PFSK-1 (cell line): Measurements from ENCODE around the gene KIAA0753.

ENCODE experiments used
- FOXP2 ChIP-seq: optimal IDR thresholded peaks from 2 replicates; pipeline ENCODE3; 2011; ENCODE audit warnings: borderline replicate concordance, control low read depth, inconsistent platforms; ENCODE audit not compliant: insufficient read depth; ENCODE audit errors: extremely low read length, extremely low read depth
- POLR2AphosphoS5 ChIP-seq: IDR thresholded peaks from 2 replicates; pipeline ENCODE4 v1.6.1; 2012; ENCODE audit warnings: low read depth, mild to moderate bottlenecking, control low read depth, low read length, moderate library complexity
- SIN3A ChIP-seq: IDR thresholded peaks from 2 replicates; pipeline ENCODE4 v1.6.1; 2012; ENCODE audit warnings: mild to moderate bottlenecking, low read length, moderate library complexity, borderline replicate concordance; ENCODE audit not compliant: insufficient read depth
- TAF1 ChIP-seq: IDR thresholded peaks from 2 replicates; pipeline ENCODE4 v1.6.1; 2012; ENCODE audit warnings: low read length, control low read depth, borderline replicate concordance; ENCODE audit not compliant: insufficient read depth
- TF ChIP-seq, protein P1 (sequence below), 2 experiments: IDR thresholded peaks; 2 replicates each; pipeline versions ENCODE4 v1.6.1 to v1.8.0; 2011 to 2012; ENCODE audit warnings: low read depth in 2 of 2, low read length in 2 of 2, control low read depth in 1 of 2, inconsistent platforms in 1 of 2, mild to moderate bottlenecking in 1 of 2, moderate library complexity in 1 of 2; ENCODE audit not compliant: insufficient read depth in 1 of 2

The KIAA0753 gene

DNA sequence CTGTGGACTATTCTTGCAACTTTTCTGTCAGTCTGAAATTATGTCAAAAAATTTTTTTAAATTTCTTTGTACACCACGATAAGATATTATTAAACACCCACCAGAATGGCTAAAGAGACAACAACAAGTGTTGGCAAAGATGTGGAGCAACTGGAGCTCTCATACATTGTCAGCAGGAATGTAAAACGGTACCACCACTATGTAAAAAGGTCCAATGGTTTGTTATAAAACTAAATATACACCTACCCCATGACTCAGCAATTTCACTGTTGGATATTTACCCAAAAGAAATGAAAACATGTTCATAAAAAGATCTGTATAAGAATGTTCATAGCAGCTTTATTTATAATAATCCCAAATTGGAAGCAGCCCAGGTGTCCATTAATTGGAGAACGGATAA, 7.2 kb downstream of the KIAA0753 start:
- TF ChIP-seq SIN3A (no peak), POLR2AphosphoS5 (no peak), FOXP2 (no peak), TAF1 (no peak)
- TF ChIP-seq, protein P1, sequence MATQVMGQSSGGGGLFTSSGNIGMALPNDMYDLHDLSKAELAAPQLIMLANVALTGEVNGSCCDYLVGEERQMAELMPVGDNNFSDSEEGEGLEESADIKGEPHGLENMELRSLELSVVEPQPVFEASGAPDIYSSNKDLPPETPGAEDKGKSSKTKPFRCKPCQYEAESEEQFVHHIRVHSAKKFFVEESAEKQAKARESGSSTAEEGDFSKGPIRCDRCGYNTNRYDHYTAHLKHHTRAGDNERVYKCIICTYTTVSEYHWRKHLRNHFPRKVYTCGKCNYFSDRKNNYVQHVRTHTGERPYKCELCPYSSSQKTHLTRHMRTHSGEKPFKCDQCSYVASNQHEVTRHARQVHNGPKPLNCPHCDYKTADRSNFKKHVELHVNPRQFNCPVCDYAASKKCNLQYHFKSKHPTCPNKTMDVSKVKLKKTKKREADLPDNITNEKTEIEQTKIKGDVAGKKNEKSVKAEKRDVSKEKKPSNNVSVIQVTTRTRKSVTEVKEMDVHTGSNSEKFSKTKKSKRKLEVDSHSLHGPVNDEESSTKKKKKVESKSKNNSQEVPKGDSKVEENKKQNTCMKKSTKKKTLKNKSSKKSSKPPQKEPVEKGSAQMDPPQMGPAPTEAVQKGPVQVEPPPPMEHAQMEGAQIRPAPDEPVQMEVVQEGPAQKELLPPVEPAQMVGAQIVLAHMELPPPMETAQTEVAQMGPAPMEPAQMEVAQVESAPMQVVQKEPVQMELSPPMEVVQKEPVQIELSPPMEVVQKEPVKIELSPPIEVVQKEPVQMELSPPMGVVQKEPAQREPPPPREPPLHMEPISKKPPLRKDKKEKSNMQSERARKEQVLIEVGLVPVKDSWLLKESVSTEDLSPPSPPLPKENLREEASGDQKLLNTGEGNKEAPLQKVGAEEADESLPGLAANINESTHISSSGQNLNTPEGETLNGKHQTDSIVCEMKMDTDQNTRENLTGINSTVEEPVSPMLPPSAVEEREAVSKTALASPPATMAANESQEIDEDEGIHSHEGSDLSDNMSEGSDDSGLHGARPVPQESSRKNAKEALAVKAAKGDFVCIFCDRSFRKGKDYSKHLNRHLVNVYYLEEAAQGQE (IDR thresholded peaks at IDR 0.05; ENCODE audit: insufficient read depth in 1 of 2, low read depth in 2 of 2, low read length in 2 of 2), result no peak

DNA sequence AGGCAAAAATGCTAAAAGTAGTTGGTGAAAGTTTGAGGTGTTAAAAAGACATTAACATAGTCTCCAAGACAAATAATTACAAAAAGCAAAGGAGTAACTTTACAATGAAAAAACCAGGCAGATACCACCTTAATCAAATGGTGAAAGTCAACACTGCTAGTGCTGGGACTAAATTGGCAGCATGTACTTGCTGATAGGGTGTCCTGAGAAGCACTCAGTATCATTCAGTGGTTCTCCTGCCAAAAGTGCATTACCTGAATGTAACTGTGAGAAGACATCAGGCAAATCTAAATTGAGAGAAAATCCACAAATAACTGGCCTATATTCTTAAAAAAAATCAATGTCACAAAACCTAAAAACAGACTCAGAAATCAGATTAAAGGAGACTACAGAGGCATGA, 8.0 kb downstream of the KIAA0753 start:
- no peak for TF ChIP-seq POLR2AphosphoS5
- no peak for TF ChIP-seq TAF1
- no peak for TF ChIP-seq FOXP2
- TF ChIP-seq, protein P1 (IDR thresholded peaks at IDR 0.05; ENCODE audit: insufficient read depth in 1 of 2, low read depth in 2 of 2, low read length in 2 of 2), result no peak
- TF ChIP-seq SIN3A, result no peak

DNA sequence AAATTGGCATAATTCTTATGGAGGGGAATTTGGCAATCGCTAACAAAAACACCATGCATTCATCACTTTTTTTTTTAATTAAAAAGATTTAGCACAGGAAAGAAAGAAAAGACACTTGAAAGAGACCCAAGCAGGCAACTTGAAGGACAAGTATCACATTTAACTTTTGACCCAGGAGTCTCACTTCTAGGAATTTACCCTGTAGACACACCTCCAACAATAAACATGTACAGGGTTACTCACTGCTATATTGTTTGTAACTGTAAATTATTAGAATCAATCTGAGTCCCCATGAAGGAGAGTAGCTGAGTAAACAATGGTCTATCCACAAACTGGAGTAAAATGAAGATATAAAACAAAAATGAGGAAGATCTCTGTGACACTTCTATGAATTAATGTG, 10.1 kb downstream of the KIAA0753 start:
- no peak for TF ChIP-seq TAF1
- TF ChIP-seq, protein P1 (IDR thresholded peaks at IDR 0.05; ENCODE audit: insufficient read depth in 1 of 2, low read depth in 2 of 2, low read length in 2 of 2), result no peak
- TF ChIP-seq SIN3A, result no peak
- no peak for TF ChIP-seq FOXP2
- TF ChIP-seq POLR2AphosphoS5, result no peak

DNA sequence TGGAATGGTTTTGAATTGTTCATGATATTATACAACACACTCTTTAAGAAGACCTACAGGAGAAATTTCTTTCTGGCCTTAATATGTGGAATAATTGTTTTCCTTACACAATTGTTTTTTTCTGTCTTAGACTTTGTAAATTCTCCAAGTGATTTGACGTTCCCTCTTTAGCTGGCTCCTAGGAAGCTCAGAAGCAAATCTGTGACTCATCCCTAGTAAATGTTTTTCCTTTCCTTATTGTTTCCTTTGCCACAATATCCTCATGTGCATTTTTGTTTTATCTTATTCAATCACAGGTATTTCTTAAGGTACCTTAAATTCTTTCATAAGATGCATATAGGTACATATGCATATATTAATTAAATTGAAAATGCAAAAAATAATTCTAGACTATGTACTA, 13.5 kb downstream of the KIAA0753 start:
- TF ChIP-seq SIN3A, result no peak
- TF ChIP-seq FOXP2, result no peak
- TF ChIP-seq, protein P1 (IDR thresholded peaks at IDR 0.05; ENCODE audit: insufficient read depth in 1 of 2, low read depth in 2 of 2, low read length in 2 of 2), result no peak
- TF ChIP-seq TAF1, result no peak
- no peak for TF ChIP-seq POLR2AphosphoS5

DNA sequence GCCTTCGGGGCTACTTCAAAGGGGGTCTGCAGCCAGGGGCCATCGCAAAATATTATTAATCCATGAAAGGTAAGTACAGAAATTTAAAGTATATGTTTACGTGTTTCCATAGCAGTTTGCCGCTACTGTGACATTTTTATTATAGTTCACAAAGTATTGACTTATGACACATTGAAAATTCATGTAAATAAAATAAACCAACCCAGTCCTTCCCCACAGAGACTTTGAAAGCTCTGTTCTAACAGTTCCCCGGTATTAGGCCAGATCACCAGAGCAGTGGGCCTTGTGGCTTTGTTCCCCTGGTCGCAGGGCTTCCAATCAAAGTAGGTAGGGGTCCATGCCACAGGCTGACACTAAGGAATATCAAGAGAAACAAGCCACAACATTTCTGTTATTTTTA, 13.9 kb downstream of the KIAA0753 start:
- TF ChIP-seq POLR2AphosphoS5 (no peak), SIN3A (no peak), TAF1 (no peak), FOXP2 (no peak)
- TF ChIP-seq, protein P1 (IDR thresholded peaks at IDR 0.05; ENCODE audit: insufficient read depth in 1 of 2, low read depth in 2 of 2, low read length in 2 of 2), result no peak
